Keratinocyte (primary cell): ENCODE results near the gene RAB34. TPM values are rescaled to one million over a fixed set of nuclear protein-coding genes. Genes with fewer than 3 reads are reported as not detected.
A peak's percentile ranks its signal among the peaks of the same experiment; 100 is the strongest.

Source experiments
- DNase-seq: peaks from one replicate; pipeline ENCODE4 v3.0.0-alpha.2; 2011; ENCODE audit warnings: low read depth, missing footprints, low spot score
- FAIRE-seq: peaks from 2 replicates; lab custom pipeline; 2011; peaks lifted over from hg19 to GRCh38; lab: Jason Lieb, UNC
- H2AFZ ChIP-seq: 2 replicates; pipeline ENCODE4 v1.6.0; 2012; ENCODE audit warnings: low read length, control low read depth, inconsistent platforms; ENCODE audit not compliant: control insufficient read depth
- H3K27ac ChIP-seq: 2 replicates; pipeline ENCODE4 v1.5.1; 2011; ENCODE audit warnings: low read length; ENCODE audit not compliant: control insufficient read depth, insufficient read depth
- H3K27me3 ChIP-seq: 3 replicates; pipeline ENCODE4 v1.6.0; 2011; ENCODE audit warnings: low read length; ENCODE audit not compliant: control insufficient read depth, insufficient read depth; ENCODE audit errors: extremely low read depth
- H3K36me3 ChIP-seq, 2 experiments: 2 replicates in 1 of 2; 3 replicates in 1 of 2; pipeline ENCODE4 v1.5.1; 2011; ENCODE audit warnings: low read length in 2 of 2, mild to moderate bottlenecking in 1 of 2; ENCODE audit not compliant: control insufficient read depth in 2 of 2, insufficient read depth in 2 of 2; ENCODE audit errors: extremely low read depth in 1 of 2
- H3K4me1 ChIP-seq: 3 replicates; pipeline ENCODE4 v1.5.1; 2011; ENCODE audit warnings: low read length; ENCODE audit not compliant: control insufficient read depth, insufficient read depth; ENCODE audit errors: extremely low read depth
- H3K4me2 ChIP-seq: 3 replicates; pipeline ENCODE4 v1.6.0; 2011; ENCODE audit warnings: low read depth, low read length; ENCODE audit not compliant: control insufficient read depth, insufficient read depth; ENCODE audit errors: extremely low read depth
- H3K4me3 ChIP-seq, 3 experiments: fragments of 200-600 bp in 1 of 3; sonication (generic) in 1 of 3; 2 replicates in 2 of 3; 3 replicates in 1 of 3; pipeline ENCODE4 v1.5.1; 2011 to 2016; ENCODE audit warnings: low read length in 3 of 3, mild to moderate bottlenecking in 3 of 3, control low read depth in 2 of 3, inconsistent platforms in 1 of 3, low read depth in 1 of 3, mixed read lengths in 1 of 3, mixed run types in 1 of 3, moderate library complexity in 1 of 3; ENCODE audit not compliant: control insufficient read depth in 2 of 3, insufficient read depth in 2 of 3; ENCODE audit errors: extremely low read depth in 1 of 3
- H3K79me2 ChIP-seq: 2 replicates; pipeline ENCODE4 v1.6.0; 2012; ENCODE audit warnings: low read length; ENCODE audit not compliant: control insufficient read depth, insufficient read depth
- H3K9ac ChIP-seq: 3 replicates; pipeline ENCODE4 v1.6.0; 2011; ENCODE audit warnings: low read length; ENCODE audit not compliant: control insufficient read depth, insufficient read depth; ENCODE audit errors: extremely low read depth
- H3K9me1 ChIP-seq: 3 replicates; pipeline ENCODE4 v1.6.0; 2011; ENCODE audit warnings: low read length; ENCODE audit not compliant: control insufficient read depth, insufficient read depth; ENCODE audit errors: extremely low read depth
- H3K9me3 ChIP-seq: 2 replicates; pipeline ENCODE4 v1.5.1; 2012; ENCODE audit warnings: low read depth, low read length; ENCODE audit not compliant: control insufficient read depth
- H4K20me1 ChIP-seq: 3 replicates; pipeline ENCODE4 v1.6.0; 2011; ENCODE audit warnings: low read length; ENCODE audit not compliant: control insufficient read depth, insufficient read depth; ENCODE audit errors: extremely low read depth
- EZH2 ChIP-seq: IDR thresholded peaks from one replicate; pipeline ENCODE4 v1.6.1; 2012; ENCODE audit warnings: inconsistent platforms, mild to moderate bottlenecking, low read length, moderate library complexity
- dilution Hi-C: fragments of 300-500 bp; cut with MboI; formaldehyde crosslinking; loops from one replicate; pipeline ENCODE4 v1.7.0; 2020; ENCODE audit warnings: low sequenced_read_pairs; ENCODE audit not compliant: extremely low pct_ligation_motif_present
- polyA plus RNA-seq, 5 experiments: library from polyadenylated mRNA; depleted of rRNA in 3 of 5; stranded (reverse) in 3 of 5; stranded (forward) in 1 of 5; unstranded in 1 of 5; fragments of >200 nt; gene quantifications; 1 replicate in 1 of 5; 2 replicates in 3 of 5; 3 replicates in 1 of 5; pipeline versions ENCODE4 v1.2.1 to v1.2.3, GENCODE V29; 2011 to 2012; ENCODE audit warnings: missing spikeins in 2 of 5, low read depth in 1 of 5, low replicate concordance in 1 of 5
- TF ChIP-seq, protein P1 (sequence below), 3 experiments: IDR thresholded peaks in 1 of 3; conservative IDR thresholded peaks in 1 of 3; optimal IDR thresholded peaks in 1 of 3; 2 replicates in 2 of 3; 3 replicates in 1 of 3; pipeline versions ENCODE3 to v1.5.1; 2011; ENCODE audit warnings: low read length in 3 of 3, mild to moderate bottlenecking in 3 of 3, moderate library complexity in 2 of 3, control low read depth in 1 of 3, inconsistent platforms in 1 of 3; ENCODE audit not compliant: insufficient read depth in 2 of 3; ENCODE audit errors: extremely low read depth in 1 of 3

The RAB34 gene
- polyA plus RNA-seq, 1 donor (not counting 4 experiments of a cell fraction or from before 2014, with no cell fraction given): 134 TPM

DNA sequence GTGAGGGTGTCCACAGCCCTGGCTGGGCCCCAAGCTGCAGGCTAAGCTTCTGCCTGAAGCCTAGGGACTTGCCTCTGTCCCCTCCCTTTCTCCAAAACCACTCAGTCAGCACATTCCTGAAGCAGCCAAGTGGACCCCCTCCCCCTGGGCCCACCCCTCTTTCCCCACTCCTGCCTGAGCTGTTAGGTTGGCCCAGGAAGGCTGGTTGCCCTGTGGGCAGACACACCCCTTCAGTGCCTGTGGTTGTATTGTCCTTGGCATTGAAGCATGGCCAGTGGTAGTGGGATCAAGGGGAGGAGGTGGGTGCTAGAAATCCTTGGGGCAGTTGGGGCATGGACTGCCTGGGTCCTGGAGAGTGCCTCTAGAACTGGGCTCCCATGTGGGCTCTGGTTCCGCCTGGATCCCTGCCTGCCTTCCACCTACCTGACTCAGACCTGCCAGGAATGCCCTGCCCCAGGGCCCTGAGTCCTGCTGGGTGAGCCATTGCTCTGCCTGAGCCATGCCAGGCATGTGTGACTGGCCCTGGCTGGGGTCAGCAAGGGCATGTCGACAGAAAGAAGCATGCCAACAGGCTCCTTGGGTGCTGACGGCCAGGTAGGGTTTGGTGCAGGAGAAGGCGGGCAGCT is 28.2 kb upstream of the RAB34 start:
- peaks cover 3% of the 10 kb centered on the region for H3K9me3 ChIP-seq
- no peaks in the 10 kb centered on the region for H3K27me3 ChIP-seq
- H3K4me1 ChIP-seq: peaks cover 36% of the 10 kb centered on the region
- peak overlapping the region; percentile 88 to 98 (median 89) for H3K4me3 ChIP-seq
- peaks cover 62% of the 10 kb centered on the region for H3K79me2 ChIP-seq
- peak overlapping the region; percentile 96 for H3K9ac ChIP-seq
- H3K4me2 ChIP-seq: peak overlapping the region; percentile 87
- peak overlapping the region; percentile 91 for H3K27ac ChIP-seq
- peak; percentile 65 for FAIRE-seq
- no peak for TF ChIP-seq EZH2
- TF ChIP-seq, protein P1, sequence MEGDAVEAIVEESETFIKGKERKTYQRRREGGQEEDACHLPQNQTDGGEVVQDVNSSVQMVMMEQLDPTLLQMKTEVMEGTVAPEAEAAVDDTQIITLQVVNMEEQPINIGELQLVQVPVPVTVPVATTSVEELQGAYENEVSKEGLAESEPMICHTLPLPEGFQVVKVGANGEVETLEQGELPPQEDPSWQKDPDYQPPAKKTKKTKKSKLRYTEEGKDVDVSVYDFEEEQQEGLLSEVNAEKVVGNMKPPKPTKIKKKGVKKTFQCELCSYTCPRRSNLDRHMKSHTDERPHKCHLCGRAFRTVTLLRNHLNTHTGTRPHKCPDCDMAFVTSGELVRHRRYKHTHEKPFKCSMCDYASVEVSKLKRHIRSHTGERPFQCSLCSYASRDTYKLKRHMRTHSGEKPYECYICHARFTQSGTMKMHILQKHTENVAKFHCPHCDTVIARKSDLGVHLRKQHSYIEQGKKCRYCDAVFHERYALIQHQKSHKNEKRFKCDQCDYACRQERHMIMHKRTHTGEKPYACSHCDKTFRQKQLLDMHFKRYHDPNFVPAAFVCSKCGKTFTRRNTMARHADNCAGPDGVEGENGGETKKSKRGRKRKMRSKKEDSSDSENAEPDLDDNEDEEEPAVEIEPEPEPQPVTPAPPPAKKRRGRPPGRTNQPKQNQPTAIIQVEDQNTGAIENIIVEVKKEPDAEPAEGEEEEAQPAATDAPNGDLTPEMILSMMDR (optimal IDR thresholded peaks at IDR 0.05 in 1 of 3, IDR thresholded peaks at IDR 0.05 in 1 of 3, conservative IDR thresholded peaks at IDR 0.05 in 1 of 3; ENCODE audit: extremely low read depth in 1 of 3, insufficient read depth in 2 of 3, low read length in 3 of 3): no peak
- dilution Hi-C loops: no loop called here
- H2AFZ ChIP-seq: no peak overlapping the region
- peaks cover 33 to 41% of the 10 kb centered on the region in 2 experiments for H3K36me3 ChIP-seq
- H3K9me1 ChIP-seq: peaks cover 7% of the 10 kb centered on the region
- peak; percentile 77 for DNase-seq
- H4K20me1 ChIP-seq: peaks cover 39% of the 10 kb centered on the region

- peak overlapping the region; percentile 96 for H3K9ac ChIP-seq
- H3K27ac ChIP-seq: peak overlapping the region; percentile 91
- peaks cover 55% of the 10 kb centered on the region for H3K79me2 ChIP-seq
- peaks cover 9% of the 10 kb centered on the region for H3K9me3 ChIP-seq
- no peak for TF ChIP-seq EZH2
- TF ChIP-seq, protein P1 (optimal IDR thresholded peaks at IDR 0.05 in 1 of 3, IDR thresholded peaks at IDR 0.05 in 1 of 3, conservative IDR thresholded peaks at IDR 0.05 in 1 of 3; ENCODE audit: extremely low read depth in 1 of 3, insufficient read depth in 2 of 3, low read length in 3 of 3): no peak
- peaks cover 29 to 34% of the 10 kb centered on the region in 2 experiments for H3K36me3 ChIP-seq
- peaks cover 34% of the 10 kb centered on the region for H4K20me1 ChIP-seq
- peak overlapping the region; percentile 88 to 98 (median 89) for H3K4me3 ChIP-seq
- dilution Hi-C loops: no loop called here
- H3K4me1 ChIP-seq: peaks cover 36% of the 10 kb centered on the region
- no peak for FAIRE-seq
- DNase-seq: no peak
- no peaks in the 10 kb centered on the region for H3K27me3 ChIP-seq
- H3K9me1 ChIP-seq: peaks cover 7% of the 10 kb centered on the region
- no peak overlapping the region for H2AFZ ChIP-seq
- H3K4me2 ChIP-seq: peak overlapping the region; percentile 87
Observed at GRCh38 chr17:28744972-28745785, 27.5 kb upstream of the RAB34 start.
